HEK293 (cell line): Measurements from ENCODE around the gene ISG20L2.

ENCODE experiments used
- REPIN1 ChIP-seq: fragments of 450-650 bp; formaldehyde crosslinking; IDR thresholded peaks from 2 replicates; pipeline ENCODE4 v1.5.1; 2017; ENCODE audit warnings: missing biosample characterization, missing genetic modification characterization, low read depth
- ZNF157 ChIP-seq: fragments of 450-650 bp; formaldehyde crosslinking; IDR thresholded peaks from 2 replicates; pipeline ENCODE4 v1.5.1; 2016; ENCODE audit warnings: missing biosample characterization, missing genetic modification characterization
- ZNF292 ChIP-seq: fragments of 450-650 bp; formaldehyde crosslinking; IDR thresholded peaks from 2 replicates; pipeline ENCODE4 v1.5.1; 2016; ENCODE audit warnings: low read depth, missing biosample characterization, missing genetic modification characterization, borderline replicate concordance
- ZNF426 ChIP-seq: fragments of 450-650 bp; formaldehyde crosslinking; IDR thresholded peaks from 2 replicates; pipeline ENCODE4 v1.5.1; 2017; ENCODE audit warnings: missing biosample characterization, missing genetic modification characterization, mild to moderate bottlenecking, inconsistent platforms, moderate library complexity
- ZNF660 ChIP-seq: fragments of 450-650 bp; IDR thresholded peaks from 2 replicates; pipeline ENCODE4 v1.5.1; 2018; ENCODE audit warnings: missing biosample characterization, mild to moderate bottlenecking, missing genetic modification characterization
- ZNF776 ChIP-seq: fragments of 450-650 bp; formaldehyde crosslinking; IDR thresholded peaks from 2 replicates; pipeline ENCODE4 v1.5.0; 2017; ENCODE audit warnings: missing biosample characterization, missing genetic modification characterization, borderline replicate concordance
- TF ChIP-seq, protein P1 (sequence below): fragments of 450-650 bp; formaldehyde crosslinking; IDR thresholded peaks from 2 replicates; pipeline ENCODE4 v1.5.1; 2016; ENCODE audit warnings: missing biosample characterization, missing genetic modification characterization
- TF ChIP-seq, protein P2 (sequence below): fragments of 450-650 bp; formaldehyde crosslinking; IDR thresholded peaks from 2 replicates; pipeline ENCODE4 v1.5.1; 2016; ENCODE audit warnings: missing biosample characterization, missing genetic modification characterization

DNA sequence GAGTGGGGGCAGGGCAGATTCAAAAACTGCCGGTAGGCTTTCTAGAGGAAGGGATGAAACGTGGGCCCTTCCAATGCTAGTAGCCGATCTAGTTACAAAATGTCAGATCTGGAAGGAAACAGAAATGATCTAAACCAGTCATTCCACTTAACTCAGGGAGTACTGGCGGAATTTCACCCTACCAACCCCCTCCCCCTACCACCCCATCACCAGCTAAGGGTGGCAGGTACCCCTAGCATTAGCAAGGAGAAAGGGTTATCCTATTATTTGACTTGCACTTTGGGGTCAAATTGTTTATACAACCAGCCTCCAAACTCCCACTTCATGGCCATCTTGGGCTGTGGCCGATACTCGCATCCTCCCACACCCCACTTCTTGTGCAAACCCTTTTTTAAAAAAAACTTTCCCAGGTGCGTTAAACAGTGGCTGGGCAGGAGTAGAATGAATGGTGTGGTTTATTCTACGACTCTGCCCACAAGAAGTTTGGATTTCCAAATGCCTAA, 13.0 kb upstream of the ISG20L2 start:
- TF ChIP-seq, protein P1, sequence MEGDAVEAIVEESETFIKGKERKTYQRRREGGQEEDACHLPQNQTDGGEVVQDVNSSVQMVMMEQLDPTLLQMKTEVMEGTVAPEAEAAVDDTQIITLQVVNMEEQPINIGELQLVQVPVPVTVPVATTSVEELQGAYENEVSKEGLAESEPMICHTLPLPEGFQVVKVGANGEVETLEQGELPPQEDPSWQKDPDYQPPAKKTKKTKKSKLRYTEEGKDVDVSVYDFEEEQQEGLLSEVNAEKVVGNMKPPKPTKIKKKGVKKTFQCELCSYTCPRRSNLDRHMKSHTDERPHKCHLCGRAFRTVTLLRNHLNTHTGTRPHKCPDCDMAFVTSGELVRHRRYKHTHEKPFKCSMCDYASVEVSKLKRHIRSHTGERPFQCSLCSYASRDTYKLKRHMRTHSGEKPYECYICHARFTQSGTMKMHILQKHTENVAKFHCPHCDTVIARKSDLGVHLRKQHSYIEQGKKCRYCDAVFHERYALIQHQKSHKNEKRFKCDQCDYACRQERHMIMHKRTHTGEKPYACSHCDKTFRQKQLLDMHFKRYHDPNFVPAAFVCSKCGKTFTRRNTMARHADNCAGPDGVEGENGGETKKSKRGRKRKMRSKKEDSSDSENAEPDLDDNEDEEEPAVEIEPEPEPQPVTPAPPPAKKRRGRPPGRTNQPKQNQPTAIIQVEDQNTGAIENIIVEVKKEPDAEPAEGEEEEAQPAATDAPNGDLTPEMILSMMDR = no peak
- TF ChIP-seq, protein P2, sequence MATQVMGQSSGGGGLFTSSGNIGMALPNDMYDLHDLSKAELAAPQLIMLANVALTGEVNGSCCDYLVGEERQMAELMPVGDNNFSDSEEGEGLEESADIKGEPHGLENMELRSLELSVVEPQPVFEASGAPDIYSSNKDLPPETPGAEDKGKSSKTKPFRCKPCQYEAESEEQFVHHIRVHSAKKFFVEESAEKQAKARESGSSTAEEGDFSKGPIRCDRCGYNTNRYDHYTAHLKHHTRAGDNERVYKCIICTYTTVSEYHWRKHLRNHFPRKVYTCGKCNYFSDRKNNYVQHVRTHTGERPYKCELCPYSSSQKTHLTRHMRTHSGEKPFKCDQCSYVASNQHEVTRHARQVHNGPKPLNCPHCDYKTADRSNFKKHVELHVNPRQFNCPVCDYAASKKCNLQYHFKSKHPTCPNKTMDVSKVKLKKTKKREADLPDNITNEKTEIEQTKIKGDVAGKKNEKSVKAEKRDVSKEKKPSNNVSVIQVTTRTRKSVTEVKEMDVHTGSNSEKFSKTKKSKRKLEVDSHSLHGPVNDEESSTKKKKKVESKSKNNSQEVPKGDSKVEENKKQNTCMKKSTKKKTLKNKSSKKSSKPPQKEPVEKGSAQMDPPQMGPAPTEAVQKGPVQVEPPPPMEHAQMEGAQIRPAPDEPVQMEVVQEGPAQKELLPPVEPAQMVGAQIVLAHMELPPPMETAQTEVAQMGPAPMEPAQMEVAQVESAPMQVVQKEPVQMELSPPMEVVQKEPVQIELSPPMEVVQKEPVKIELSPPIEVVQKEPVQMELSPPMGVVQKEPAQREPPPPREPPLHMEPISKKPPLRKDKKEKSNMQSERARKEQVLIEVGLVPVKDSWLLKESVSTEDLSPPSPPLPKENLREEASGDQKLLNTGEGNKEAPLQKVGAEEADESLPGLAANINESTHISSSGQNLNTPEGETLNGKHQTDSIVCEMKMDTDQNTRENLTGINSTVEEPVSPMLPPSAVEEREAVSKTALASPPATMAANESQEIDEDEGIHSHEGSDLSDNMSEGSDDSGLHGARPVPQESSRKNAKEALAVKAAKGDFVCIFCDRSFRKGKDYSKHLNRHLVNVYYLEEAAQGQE (tag by site-specific recombination) = no peak
- 0 out of 2 replicates have a peak, but pooled peaks have one; percentile 31 for TF ChIP-seq ZNF660 (tag by site-specific recombination)
- no peak for TF ChIP-seq ZNF426 (tag by site-specific recombination)
- no peak for TF ChIP-seq ZNF292 (tag by site-specific recombination)
- no peak for TF ChIP-seq ZNF776 (tag by site-specific recombination)
- TF ChIP-seq REPIN1 (tag by site-specific recombination) = no peak
- no peak for TF ChIP-seq ZNF157 (tag by site-specific recombination)
